ENCODE results near the gene TDRD7.
"Not testable (repeated sequence)": the region's sequence is repeated elsewhere in the genome, so short reads cannot be mapped to it uniquely, and the experiment has no call there.

TDRD7 gene

DNA sequence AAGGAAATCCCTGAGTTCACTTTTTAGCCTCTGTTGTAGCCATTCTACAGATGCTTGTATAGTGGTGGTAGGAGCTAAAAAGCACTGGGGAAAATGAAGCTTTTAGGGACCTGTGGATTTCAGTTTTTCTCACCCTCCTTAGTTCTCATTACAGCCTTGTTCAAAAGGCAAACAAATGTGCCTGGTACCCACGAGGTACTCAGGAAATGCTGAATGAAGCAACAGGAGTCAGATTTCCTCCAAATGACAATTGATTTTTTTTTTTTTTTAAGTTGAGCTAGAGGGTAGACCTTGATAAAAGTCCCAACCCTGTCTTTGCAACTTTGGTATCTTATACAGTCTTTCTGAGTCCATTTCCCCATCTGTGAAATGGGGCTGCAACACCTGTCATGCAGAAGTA, 68.3 kb downstream of the TDRD7 start:
- no peak for FAIRE-seq

DNA sequence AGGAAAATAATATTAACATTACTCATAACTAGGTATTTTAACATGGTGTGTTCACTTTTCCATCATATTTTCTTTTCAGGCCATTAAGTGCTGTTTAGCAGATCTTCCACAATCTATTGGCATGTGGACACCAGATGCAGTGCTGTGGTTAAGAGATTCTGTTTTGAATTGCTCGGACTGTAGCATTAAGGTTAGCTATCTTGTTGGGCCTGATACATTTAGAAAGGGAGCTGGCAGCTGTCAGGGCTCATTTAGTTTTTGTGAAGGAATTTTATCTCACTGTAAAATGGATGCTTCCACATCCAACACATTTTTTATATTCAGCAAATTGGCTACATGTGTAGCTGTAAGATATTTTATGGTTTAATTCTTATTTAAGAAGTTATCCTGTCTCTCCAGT, 68.9 kb downstream of the TDRD7 start:
- no peak for FAIRE-seq

DNA sequence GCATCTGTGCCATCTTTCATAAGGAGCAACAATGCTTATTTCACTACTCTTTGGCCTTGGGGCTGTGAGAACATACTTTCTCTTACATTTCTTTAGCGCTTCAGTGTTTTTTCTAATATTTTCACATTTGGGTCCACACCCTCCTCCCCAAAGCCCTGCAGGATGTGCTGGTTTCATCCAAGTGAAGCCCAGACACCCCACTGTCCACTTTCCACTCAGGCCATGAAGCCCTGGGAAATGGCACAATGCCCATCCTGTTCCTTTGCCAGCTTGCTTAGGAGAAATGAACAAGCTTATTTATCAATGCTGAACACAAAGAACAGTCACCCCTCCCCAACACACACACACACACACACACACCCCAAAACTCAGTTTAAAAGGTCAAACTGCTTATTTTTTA, 72.2 kb downstream of the TDRD7 start:
- FAIRE-seq, result no peak

DNA sequence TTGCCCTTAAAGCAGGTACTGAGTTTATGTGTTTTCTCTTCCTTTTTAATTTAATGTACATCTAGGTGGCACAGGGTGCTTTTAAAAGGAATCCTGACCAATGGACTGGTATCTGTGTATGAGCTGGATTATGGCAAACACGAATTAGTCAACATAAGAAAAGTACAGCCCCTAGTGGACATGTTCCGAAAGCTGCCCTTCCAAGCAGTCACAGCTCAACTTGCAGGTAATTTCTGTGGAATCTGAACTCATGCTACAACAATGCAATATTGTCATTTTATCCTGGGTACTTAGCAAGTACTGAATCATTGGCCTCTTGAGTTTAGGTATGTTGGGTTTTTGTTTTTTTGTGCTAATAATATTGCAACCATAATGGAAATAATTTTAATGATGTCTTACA, 75.2 kb downstream of the TDRD7 start:
- FAIRE-seq, result no peak

DNA sequence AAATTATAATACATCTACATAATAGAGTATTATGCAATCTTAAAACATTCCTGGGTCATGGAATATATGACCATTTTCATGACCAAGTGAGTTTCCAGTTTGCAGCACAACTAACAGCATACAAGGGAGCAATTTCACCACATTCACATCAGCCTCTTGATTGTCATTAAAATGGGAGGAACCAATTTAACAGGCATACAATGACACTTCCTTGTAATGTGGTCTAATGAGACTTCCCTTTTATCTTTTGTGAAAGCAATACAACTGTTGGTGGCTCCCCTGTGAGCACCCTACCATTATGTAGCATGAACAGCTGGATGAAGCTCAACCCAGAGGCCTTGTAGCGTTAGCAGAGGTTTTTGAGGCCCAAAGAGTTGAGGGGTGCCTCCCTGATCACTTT, 76.0 kb downstream of the TDRD7 start:
- no peak for FAIRE-seq

DNA sequence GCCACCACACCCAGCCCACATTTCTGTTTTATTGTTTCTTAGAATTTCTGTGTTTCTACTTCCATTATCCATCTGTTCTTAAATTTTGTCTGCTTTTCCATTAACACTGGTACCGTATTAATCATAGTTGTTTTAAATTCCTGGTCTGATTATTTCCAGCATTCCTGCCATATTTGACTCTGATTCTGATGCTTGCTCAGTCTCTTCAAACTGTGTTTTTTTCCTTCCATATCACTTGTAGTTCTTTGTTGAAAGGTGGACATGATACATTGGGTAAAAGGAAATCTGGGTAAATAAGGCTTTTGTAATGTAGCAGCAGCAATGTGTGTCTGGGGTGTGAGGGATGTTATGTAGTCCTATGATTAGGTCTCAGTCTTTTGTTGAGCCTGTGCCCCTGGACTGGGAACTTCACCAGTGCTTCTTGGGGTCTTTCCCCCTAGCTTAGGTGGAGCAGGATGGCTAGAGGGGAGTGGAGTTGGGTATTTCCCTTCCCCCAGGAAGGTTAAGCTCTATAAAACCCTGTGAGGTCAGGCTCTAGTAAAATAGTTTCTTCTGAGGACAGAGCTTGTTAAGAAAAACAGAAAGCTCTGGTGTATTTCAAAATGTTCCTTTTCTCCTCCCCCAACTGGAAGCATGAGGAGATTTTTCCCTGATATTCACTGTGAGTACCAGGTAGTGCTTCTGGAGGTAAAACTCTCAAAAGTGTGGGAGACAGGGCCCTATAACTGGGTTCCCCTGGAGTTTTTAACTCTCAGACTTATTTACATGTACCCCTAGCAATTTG, 79.5 kb downstream of the TDRD7 start:
- no peak for FAIRE-seq

DNA sequence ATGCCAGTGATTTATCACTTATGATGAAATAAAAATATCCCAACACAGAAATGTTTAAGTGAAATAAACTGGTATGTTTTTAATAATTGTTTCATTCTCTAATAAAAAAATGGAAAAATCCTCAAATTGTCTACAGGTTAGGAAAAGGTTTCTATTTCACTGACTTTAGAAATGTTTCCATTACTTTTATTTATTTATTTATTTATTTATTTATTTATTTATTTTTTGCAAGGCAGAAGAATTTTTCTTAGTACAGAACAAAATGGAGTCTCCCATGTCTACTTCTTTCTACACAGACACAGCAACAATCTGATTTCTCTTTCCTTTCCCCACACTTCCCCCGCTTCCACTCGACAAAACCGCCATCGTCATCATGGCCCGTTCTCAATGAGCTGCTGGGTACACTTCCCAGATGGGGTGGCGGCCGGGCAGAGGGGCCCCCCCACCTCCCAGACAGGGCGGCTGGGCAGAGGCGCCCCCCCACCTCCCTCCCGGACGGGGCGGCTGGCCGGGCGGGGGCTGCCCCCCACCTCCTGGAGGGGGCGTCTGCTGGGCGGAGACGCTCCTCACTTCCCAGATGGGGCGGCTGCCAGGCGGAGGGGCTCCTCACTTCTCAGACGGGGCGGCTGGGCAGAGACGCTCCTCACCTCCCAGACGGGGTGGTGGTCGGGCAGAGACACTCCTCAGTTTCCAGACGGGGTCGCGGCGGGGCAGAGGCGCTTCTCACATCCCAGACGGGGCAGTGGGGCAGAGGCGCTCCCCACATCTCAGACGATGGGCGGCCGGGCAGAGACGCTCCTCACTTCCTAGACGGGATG, 85.9 kb downstream of the TDRD7 start:
- not testable (repeated sequence) for FAIRE-seq

DNA sequence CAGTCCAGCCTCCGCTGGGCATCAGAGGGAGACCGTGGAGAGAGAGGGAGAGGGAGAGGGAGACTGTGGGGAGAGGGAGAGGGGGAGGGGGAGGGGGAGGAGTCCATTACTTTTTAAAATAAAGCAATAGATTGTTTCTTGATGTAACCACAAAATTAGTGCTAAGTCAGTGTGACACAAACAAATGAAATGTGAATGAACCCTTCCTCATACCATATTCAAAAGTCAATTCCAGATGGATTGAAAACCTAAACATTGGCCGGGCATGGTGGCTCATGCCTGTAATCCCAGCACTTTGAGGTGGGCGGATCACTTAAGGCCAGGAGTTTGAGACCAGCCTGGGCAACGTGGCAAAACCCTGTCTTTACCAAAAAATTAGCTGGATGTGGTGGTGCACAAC, 87.0 kb downstream of the TDRD7 start:
- not testable (repeated sequence) for FAIRE-seq

DNA sequence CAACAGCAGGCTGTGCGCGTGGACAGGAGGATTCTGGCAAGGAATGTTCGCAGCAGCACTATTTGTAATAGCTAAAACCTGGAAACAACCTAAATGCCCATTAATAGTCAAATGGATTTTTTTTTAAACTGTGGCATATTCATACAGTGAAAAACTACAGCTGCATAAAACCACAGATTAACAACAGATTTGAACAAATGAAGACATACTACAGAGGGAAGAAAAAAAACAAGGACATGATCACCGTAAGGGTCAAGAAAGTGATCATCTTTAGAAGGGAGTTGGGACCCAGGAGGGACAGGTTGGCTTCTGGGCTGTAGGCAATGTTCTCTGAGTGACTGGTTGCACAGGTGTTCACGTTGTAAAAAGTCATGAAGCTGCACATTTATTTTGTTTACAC, 88.4 kb downstream of the TDRD7 start:
- no peak for FAIRE-seq

DNA sequence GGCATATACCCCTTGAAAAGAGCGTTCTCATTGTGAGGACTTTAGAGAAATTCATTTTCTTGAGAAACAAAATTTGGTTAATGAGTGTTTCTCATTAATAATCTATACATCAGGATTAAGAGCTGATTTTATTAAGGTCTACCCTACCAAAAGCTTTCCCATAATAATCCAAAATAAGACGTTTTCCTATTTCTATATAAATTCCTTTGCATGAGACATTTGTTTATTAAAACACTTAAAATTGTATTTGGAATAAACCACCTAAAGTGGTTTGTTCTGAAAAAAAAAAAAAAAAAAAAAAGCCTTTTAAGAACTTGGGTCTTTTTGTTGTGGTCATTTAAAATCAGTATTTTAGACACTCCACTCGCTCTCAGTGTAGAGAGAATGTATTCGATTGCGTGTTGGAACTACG, 88.9 kb downstream of the TDRD7 start:
- FAIRE-seq, result no peak

DNA sequence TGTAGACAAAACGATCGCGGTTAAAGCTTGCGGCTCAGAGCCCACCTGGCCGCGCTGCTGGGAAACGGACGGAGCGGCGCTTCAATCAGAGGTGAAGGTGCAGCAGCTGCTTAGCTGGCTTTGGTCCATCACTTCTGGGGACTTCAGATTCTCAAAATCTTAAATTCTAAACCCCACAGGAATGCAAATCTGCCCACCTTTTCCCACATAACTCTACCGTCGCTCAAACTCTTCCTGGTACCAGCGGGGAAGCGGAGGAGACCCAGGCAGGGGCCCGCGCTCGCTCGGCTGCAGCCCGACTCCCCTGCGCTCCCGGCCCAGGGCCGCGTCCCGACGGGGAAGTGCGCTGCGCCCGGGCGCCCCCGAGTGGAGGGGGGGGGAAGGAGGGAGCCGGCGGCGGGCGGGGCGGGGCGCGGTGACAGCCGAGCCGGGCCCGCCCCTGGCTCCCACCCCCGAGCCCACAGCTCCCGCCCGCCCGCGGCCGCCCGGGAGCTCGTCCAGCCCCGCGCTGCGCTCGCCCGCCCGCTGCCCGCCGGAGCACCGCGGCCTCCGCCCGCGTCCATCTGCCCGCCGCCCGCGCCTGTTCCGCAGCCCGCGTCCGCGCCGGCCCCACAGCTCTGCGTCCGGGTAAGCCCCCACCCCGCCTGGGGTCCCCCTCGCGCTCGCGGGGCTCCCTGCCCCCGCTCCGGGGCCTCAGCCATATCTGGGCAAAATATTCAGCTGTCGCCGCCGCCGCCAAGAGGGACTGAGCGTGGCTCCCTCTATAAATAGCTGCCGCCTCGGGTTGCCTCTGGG, 89.5 kb downstream of the TDRD7 start, which contains the start of gene TMOD1:
Gene TMOD1, plus strand, starts transcription at position 490 of the 795 bp plus-strand sequence. CDS start 22,523 bp downstream, outside the sequence.
- no peak for FAIRE-seq

DNA sequence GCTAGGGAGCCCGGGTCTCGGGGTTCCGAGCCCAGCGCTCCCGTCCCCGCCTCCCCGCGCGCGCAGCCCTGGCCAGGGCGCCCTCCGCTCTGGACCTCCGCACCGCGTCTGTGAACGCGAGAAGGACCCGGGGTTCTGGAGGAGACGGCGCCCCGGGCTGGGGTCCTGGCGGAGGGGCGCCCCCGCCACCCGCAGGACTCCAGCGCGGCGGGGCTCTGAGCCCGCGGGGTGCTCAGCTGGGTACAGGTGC, 90.0 kb downstream of the TDRD7 start:
- no peak for FAIRE-seq

DNA sequence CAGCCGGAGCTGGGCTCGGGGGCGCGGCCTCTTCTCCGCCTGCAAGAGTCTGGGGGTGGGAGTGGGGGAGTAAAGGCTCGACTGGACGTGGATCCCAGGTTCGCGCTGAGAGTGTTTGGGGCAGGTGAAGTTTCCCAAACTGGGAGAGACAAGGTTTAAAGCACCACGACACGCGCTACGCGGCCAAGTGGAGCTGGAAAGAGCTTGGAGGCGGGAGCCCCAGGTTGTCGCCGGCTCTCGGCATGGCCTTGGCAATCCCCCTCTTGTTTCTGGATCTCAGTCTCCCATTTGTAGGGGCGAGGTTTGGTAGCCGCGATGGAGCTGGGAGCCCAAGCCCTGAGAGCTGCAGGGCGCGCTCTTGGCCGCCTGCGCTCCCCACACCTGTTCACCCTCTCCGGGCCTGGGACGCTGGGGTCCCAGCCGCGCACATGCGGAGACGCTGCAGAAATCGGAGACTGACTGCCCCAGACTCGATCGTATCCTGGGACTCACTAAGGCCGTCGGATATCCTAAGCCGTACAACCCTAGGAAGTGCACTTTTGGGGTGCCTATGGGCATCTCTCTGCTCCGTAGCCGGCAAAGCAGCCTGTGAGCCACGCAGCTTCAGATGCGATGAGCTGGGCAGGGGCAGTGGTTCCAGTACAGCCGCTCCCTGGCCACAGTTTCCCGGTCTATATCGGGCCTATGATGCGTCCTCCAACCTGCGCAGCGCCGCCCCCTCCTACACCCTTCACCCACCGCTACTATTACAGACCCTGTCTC, 90.5 kb downstream of the TDRD7 start:
- no peak for FAIRE-seq

DNA sequence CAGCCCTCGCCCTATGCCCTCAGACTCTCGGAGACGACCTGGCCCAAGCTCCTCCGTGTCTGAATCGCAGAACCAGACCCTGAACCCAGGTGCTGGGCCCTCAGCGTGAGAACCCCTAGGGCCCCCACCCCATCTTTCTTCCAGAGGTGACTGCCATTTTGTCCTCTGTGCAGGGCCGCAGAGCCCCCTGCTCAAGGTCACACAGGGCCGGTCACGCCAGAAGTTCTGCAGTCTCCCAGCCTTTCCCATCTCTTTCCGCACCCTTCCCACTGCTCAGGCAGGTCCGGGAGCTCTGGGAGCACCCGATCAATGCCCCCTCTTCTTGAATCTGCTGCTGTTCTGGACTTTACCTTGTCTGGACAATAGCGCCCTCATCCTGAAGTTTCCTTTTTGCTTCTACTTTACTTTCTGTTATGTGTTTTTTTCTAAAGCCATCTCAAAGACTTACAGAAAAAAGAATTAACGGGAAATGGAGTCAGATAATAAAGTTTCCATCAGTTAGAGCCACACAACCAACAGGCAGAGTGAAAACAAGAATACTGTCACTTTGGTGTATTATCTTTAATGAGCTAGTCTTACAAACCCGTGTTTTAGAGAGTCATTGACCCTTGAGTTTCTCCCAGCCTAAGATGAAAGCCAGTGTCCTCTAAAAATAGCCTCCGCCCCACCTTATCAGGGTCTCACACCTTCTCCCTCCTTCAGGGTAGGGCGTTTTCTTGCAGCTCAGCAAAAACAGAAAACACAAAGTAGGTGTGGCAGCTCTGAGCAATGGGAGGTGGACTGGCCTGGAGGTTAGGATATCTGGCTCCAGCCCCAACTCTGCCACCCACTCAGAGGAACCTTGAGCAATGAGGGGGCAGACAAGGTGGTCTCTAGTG, 91.3 kb downstream of the TDRD7 start:
- FAIRE-seq, result no peak

DNA sequence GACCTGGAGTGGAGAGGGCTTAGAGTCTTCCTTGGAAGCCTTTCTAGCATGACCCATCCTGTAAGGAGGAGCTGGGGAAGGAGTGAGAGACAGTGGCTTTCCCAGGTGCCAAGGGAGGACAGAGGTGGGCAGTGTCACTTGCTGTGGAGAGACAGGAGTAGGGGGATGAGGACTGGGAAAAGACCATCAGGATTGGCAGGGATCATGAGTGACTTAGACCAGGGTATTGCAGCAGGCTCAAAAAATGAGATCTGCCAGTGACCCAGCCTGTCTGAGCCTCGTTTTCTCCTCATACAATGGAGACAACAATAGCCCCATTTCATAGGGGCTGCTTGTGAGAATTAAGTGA, 91.9 kb downstream of the TDRD7 start:
- FAIRE-seq, result no peak

DNA sequence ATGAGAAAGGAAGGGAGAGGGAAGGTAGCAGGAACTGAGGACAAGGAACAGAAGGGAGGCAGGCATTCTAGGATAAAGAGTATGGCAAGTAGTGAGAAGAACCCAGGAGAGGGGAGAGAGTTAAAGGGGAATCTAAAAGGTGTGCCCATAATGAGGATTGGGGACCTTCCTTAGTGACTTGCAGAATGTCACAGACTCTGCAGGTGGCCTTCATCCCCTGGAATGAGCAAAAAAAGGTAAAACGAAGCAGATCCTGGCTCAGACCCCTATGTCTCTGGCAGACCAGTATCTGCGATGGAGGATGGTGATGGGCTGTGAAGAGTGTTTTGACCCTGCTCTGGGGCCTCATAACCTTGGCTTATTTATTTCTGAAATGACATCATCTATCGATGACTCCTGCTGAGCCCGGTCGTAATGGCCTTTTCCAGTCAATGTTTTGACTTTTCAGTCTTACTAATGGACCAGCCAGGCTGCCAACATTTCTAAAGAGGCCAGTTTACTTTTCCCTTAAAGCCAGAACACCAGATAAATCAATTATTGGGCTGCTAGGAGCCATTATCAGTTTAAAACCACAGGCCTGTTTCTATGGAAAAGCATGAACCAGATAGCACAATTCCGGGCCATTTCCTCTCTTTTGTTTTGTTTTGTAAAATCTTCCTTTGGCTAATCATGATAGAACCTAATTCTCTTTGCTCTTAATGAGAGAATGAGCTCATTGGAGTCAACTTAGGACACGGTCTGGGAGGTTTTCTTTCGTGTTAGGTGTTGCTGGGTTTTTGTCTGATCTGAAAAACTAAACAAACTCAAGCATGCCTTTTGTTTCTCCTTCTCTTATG, 92.7 kb downstream of the TDRD7 start:
- FAIRE-seq, result no peak

DNA sequence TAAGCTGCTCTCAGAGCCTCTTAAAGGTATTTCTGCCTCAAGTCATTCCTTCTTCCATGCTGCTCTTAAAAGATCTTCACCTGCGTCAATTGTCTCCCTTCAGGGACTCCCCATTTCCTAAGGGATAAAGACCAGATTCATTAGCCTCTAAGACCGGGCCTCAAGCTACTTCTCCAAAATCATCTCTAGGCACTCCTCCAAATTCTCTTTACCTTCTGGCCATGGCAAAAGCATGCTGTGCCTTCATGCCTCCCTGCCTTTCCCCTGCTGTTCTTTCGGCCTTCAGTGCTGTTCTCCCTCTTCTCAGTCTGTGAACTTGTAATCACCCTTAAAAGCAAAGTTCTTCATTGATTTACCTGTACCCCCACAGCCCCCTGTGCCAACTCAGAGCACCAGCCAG, 93.9 kb downstream of the TDRD7 start:
- no peak for FAIRE-seq

DNA sequence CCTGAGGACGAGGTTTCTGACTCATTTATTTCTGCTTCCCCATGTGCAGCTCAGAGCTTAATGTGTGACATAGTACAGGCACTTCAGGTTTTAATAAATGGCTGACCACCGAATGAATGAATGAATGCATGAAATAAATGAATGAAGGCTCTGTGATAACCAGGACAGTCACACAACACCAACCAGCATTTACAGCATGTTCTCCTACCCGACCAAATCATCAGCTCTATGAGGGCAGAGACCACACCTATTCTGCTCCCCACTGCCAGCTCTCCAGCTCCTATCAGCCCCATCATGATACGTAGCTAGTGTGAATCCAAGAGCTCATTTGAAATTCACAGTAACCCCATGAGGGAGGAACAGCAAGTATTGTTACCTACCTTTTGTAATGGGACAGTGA, 94.4 kb downstream of the TDRD7 start:
- no peak for FAIRE-seq

DNA sequence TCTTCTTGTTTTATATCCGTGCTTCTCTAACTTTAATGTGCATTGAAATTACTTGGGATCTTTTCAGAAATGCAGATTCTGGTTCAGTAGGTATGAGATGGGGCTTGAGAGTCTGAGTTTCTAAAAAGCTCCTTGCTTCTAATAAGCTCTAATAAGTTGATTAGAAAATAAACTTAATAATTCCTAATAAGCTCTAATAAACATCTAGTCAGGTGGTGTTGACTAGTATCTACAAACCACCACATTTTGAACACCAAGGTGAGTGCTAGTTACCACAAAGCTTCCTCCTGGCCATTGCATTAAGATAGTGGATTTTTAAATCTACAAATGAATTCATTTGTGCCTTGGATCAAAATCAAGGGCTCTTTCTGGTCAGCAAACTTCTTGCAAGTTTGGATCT, 94.9 kb downstream of the TDRD7 start:
- FAIRE-seq, result no peak

DNA sequence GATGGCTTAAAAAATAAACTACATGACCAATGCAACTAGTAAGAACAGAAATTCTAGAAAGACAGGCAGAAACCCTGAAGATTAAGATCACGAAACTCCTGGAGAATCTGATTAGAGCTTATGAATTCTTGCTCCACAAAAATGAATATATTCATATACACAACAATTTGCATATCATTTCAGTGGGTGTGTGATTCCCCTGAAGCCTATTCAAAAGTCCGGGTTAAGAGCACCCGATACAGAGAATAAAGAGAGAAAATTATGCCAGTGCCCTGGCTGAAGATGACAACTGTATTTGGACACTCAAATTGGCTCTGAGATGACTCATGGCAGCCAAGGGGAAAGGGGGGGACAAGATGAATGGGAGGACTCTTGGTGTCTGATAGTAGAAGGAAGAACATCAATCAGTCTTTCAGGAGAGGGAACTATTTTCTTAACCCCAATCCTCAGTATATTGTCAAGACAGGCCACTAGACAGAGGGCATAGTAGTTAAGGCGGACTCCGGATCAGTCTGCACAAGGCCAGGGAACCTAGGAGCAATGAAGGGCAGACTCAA, 95.6 kb downstream of the TDRD7 start:
- FAIRE-seq, result no peak

DNA sequence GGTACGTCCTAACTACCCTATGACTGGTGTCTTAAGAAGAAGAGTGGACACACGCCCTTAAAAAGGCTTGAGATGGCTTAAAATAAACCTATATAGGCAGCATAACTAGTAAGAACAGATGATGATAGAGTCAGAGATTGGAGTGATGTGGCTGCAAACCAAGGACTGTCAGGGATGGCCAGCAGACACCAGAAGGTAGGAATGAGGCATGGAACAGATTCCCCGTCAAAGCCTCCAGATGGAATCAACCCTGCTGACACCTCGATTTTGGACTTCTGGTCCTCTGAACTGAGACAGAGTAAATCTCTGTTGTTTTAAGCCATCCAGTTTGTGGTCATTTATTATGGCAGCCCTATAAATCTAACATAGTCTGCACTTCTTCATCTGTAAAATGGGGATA, 97.0 kb downstream of the TDRD7 start:
- no peak for FAIRE-seq

All from TTC549 (cell line).